ENCODE results near the gene CCDC7.
"Not testable (repeated sequence)": the region's sequence is repeated elsewhere in the genome, so short reads cannot be mapped to it uniquely, and the experiment has no call there.

CCDC7 gene

DNA sequence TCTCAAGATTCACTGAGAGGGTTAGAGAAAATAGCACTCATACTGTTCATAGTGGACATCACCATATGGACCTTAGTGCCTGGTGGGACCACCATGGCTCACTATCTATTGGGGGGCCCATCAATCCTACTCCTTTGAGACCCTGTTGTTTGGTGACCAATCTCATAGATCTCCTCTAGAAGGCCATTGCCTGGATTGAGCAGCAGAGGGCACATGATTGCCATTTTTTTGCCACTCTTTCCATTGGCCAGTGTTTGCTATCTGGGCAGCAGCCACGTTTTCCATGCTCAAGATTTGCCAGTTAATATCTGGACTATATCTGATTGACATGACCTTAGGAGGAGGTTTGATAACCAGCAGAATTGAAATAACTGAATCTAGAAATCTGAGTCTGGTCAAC lies 267.6 kb downstream of the CCDC7 start:
- DNase-seq (ENCODE audit: low spot score): no peak

DNA sequence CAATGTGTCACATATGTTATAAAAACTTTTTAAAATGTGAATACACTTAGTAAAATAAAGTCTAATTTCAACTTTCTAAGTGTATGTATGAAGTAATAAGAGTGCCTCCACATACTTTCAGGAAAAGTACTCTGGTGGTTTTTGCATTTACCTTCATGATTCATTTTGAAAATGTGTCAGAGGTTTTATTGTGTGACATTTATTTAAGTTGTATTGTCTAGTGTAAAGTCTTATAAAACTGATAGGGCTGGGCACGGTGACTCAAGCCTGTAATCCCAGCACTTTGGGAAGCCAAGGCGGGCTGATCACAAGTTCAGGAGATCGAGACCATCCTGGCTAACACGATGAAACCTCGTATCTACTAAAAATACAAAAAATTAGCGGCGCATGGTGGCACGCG lies 285.6 kb downstream of the CCDC7 start:
- DNase-seq (ENCODE audit: low spot score): no peak

DNA sequence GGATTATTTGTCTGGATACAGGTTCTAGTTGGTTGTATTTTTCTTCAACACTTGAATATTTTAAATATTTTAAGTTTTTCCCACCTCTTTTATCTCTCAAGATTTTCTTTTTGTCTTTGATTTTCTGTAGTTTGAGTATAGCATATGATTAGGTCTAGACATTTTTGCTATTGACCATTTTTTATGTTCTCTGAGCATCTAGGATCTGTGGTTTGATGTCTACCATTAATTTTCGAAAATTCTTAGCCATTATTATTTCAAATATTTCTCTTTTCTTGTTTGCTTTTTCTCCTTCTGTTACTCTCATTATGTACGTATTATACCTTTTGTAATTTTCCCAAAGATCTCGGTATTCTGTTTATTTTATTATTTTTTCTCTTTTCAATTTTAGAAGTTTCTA lies 293.0 kb downstream of the CCDC7 start:
- no peak for DNase-seq (ENCODE audit: low spot score)

DNA sequence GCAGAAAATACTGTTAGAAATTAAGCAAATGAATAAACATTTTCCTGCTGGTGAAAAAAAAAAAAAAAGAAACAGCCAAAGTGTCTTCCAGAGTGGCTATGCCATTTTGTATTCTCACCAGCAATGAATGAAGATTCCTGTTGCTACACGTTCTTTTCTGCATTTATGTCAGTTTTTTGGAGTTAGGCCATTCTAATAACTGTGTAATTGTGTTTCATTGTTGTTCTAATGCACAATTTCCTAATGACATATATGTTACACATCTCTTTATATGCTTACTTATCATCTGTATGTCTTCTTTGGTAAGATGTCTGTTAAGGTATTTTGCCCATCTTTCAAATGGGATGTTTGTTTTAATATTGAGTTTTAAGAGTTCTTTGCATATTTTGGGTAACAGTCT lies 298.4 kb downstream of the CCDC7 start:
- DNase-seq (ENCODE audit: low spot score): no peak

DNA sequence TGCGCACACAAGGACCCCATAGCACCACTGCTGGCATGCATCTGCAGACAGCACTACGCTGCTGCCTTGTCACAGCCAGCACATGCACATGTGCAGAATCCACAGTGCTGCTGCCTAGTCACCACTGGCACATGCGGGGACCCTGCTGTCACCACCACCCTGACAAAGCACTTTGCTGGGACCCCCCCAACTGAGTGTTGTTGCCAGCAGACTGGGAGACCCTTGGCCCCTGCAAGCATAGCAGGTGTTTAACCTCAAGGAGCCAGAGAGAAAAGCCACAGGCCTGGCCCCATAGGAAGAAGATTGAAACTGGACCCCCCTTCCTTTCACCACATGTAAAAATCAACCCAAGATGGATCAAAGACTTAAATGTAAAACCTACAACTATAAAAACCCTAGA lies 300.9 kb downstream of the CCDC7 start:
- DNase-seq (ENCODE audit: low spot score): no peak

DNA sequence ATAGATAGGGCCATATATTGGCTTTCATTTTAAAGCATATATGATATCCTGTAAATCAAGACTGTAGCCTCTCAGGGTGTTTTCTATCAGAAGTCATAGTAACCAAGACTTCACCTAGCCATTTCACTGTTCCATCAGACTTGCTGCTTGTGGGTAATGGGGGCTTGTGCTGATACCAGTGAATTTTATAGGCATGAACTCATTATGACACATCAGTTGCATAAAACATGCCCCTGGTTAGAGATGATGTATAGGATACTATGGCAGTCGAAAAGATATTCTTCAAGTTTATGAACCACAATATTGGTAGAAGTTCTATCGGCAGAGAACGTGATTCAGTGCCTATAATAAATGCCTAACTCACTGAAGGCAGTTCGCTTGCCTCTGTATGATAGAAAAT lies 305.6 kb downstream of the CCDC7 start:
- no peak for DNase-seq (ENCODE audit: low spot score)

DNA sequence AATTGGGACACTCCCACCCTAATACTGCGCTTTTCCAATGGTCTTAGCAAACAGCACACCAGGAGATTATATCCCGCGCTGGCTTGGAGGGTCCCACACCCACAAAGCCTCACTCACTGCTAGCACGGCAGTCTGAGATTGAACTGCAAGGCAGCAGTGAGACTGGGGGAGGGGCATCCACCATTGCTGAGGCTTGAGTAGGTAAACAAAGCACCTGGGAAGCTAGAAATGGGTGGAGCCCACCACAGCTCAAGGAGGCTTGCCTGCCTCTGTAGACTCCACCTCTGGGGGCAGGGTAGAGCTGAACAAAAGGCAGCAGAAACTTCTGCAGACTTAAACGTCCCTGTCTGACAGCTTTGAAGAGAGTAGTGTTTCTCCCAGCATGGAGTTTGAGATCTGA lies 309.0 kb downstream of the CCDC7 start:
- not testable (repeated sequence) for DNase-seq (ENCODE audit: low spot score)

DNA sequence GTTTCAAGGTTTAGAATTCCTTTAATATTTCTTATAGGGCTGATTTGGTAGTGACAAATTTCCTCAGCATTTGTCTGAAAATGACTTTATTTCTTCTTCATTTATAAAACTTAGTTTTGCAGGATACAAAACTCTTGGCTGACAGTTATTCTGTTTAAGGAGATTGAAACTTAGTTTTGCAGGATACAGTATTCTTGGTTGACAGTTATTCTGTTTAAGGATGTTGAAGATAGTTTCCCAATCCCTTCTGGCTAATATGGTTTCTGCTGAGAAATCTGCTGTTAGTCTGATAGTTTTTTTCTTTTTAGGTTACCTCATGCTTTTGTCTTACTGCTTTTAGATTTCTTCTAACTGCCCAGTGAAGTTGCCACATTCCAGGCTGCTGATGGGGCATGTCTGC lies 325.3 kb downstream of the CCDC7 start:
- no peak for DNase-seq (ENCODE audit: low spot score)

DNA sequence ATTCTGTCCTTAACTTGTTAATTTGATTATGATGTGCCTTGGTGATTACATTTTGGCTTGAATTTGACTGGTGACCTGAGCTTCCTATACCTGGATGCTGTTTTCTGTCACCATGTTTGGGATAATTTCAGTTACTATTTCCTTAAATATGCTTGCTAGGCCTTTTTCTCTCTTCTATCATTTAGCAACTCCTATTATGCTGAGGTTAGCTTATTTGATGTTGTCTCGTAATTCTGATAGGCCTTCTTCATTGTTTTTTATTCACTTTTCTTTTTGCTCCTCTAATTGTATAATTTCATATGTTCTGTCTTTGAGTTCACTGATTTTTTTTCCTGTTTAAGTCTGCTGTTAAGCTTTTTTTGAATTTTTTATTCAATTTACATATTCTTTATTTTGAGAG lies 327.2 kb downstream of the CCDC7 start:
- no peak for DNase-seq (ENCODE audit: low spot score)

DNA sequence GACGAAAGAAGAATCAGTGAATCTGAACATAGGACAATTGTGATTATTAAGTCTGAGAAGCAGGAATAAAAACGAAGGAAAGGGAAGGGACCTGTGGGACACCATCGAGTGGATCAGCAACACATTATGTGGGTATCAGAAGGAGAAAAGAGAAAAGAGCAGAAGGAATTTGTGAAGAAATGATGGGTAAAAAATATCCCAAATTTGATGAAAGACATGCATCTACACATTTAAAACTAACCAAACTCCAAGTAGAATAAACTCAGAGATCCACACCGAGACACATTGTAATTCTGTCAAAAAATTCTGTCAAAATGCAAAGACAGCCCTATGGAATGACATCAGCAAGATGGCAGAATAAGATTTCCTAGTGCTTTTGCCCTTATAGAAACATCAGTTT lies 341.0 kb downstream of the CCDC7 start:
- no peak for DNase-seq (ENCODE audit: low spot score)

DNA sequence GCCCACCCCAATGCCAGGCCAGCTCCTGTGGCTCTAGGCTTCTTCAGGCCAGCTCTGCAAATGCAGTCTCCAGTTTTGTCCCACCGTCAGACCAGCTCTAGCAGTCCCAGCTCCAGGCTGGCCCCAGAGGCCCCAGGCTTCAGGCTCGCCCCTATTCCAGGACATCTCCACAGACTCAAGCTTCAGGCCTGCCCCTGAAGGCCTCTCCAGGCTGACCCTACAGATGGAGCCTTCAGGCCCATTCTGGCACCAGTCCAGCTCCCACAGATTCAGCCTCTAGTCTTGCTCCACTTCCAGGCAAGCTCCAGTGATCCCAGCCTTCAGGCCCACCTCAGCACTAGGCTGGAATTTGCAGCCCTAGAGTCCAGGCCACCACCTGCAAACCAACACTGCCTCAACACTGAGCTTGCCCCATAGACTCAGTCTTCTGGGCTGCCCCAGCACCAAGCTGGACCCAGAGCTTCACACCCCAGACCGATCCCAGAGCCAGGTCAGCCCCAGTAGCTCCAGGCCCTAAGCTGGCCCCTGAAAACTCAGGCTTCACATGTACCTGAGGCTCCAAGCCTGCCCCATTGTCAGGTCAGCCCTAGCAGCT lies 341.8 kb downstream of the CCDC7 start:
- no peak for DNase-seq (ENCODE audit: low spot score)

DNA sequence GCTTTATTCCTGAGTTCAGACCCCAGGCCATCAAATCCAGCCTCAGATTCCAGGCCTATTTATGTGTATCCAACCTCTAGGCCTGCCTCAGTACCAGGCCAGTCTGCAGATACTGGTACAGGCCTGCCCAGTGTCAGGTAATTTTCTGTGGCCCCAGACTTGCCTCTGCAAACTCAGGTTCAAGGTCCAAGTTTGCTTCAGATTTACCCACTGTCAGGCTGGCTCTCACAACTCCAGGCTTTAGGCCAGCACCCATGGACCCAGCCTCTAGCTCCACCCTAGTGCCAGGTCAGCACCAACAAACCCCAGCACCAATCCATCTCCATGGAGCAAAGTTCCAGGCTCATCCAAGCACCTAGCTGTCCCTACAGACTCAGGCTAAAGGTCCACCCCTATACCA lies 342.4 kb downstream of the CCDC7 start:
- DNase-seq (ENCODE audit: low spot score): no peak

DNA sequence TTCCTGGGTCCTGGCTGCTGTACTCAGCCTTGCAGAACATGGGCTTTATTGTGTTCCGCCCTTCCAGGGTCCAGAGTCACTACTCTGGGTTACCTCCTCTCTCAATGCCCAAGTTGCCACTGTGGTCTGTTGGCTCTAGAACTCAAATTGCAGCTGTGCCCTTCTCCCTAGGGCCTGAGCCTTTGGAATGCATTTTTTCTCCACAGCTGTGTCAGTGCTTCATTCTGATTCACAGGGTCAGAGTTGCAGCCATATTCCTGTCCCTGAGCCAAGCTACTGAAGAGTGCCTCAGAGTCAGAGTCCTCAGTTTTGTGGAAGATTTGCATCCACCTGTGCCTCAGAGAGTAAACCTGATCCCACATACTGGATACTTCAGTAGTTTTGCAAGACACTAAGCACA lies 344.5 kb downstream of the CCDC7 start:
- DNase-seq (ENCODE audit: low spot score): no peak

DNA sequence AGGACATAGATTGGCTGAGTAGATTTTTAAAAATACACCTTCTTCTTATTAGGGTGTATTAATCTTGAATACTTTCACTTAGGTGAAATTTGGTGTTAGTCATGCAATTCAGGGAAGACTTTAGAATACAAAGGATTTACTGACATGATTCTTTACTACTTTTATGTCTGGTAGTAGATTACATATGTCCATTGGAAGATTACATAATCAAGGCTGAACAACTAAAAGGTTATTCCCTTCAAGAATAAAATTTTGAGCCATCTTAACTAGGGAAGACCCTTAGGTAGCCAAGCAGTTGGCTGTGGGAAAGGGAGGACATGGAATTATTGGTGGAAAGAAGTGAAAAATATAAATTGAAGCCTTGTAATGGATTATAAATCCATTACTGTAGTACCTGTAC lies 347.1 kb downstream of the CCDC7 start:
- DNase-seq (ENCODE audit: low spot score): no peak

DNA sequence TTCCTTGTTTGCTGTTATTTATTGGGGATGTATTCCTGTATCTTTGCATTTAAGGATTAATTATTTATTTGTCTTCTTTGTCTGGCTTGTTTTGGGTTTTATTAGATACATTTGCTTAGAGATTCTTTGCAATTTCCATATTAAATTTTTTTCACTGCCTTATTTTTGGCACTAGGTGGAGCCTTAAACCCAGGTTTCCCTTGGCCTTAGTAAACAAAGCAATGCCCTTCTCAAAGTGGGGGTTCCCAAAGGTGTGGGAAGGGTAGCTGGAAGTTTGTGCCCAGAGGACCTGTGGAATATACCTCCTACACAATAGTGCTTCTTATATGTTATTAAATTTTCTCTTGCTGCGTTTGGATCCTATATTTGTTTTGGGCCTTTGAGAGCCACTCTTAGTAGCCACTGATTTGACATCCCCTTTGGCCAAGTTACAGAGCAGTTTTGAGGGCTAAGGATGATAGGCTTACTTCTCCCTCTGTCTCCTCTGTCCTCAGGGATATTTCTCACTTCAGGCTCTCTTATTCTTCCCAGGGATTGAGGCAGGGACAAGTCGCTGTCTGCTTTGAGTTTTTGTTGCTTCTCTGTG lies 349.8 kb downstream of the CCDC7 start:
- DNase-seq (ENCODE audit: low spot score): no peak

DNA sequence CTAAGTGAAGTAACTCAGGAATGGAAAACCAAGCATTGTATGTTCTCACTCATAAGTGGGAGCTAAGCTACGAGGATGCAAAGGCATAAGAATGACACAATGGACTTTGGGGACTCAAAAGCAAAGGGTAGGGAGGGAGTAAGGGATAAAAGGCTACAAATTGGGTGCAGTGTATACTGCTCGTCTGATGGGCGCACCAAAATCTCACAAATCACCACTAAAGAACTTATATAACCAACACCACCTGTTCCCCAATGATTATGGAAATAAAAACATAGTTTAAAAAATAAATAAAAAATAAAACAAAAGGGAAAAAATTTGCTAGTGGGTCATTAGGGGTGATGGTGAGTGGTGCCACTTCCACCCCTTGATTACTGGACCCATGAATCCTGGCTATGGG lies 351.5 kb downstream of the CCDC7 start:
- not testable (repeated sequence) for DNase-seq (ENCODE audit: low spot score)

DNA sequence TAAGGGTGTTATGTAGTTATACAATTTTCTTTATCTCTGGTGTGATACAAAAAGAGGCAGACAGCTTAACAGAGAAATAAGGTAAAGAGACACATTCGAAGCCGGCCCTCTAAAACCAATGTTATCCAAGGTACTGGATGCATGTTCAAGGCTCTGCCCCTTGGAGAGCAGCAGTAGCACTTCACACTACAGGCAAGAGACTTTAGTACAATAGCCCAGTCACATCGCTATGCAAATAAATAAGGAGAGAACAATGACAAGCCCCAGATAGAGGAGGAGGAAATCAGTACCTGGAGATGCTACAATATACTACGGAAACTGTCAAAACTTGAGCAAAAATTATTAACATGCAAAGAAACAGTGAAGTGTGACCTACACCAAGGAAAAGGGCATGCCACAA lies 401.0 kb downstream of the CCDC7 start:
- DNase-seq (ENCODE audit: low spot score): no peak

DNA sequence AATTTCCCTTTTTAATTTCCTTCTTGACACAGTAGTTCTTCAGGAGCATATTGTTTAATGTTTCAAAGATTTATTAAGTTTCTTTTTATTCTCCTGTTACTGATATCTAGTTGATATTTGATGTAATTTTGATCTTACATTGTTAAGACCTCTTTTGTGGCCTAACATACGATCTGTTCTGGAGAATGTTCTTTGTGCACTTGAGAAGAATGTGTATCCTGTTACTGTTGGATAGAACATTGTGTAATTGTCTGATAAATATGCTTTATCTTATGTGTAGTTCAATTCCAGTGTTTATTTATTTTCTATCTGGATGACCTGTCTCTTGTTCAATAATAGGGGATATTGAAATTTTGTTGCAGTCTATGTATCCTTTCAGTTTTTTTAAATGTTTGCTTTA lies 405.4 kb downstream of the CCDC7 start:
- no peak for DNase-seq (ENCODE audit: low spot score)

DNA sequence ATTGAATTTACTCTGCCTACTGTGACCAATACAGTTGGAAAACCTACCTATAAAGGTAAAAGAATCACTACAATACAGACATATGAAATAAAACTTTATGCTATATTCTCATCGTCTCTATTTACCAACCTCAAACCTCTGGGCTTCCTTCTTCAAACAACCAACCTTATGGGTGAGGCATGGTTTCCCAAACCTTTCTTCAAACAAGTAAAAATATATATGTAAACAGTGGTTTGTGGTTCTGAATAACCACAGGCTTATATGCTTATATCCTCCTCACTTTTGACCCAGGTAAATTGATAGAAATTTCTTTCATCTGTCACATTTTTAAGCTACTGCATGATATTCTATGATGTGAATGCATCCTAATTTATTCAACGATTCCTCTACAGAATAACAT lies 408.5 kb downstream of the CCDC7 start:
- DNase-seq (ENCODE audit: low spot score): no peak

DNA sequence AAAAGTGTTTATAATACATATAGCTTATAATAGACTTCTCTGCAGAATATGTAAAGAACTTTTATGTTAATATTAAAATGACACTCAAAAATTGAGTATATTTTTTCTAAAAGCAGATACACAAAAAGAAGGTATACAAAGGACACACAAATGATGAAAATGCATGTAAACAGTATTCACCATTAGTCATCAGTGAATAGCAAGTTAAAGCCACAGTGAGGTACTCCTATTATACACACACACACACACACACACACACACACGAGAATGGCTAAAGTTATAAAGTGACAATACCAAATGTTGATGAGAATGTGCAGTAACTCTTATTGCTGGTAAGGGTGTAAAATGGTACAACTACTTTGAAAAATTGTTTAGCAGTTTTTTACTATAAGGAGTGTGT lies 419.2 kb downstream of the CCDC7 start:
- no peak for DNase-seq (ENCODE audit: low spot score)

DNA sequence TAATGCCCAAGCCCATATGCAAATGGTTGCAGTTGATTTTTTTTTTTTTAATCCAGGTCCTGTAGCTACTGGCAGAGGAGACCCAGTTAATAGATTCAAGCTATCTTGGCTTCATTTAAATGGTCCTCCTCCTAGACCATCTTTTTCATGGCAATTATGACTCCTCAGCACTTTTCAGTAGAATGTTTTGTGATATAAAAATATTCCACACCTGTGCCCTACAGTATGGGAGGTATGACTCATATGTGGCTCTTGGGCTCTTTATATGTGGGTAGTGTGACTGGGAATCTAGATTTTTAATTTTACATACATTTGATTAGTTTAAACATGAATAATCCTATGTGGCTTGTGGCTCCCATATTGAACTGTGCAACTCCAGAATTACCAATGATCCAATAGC lies 432.0 kb downstream of the CCDC7 start:
- no peak for DNase-seq (ENCODE audit: low spot score)

DNA sequence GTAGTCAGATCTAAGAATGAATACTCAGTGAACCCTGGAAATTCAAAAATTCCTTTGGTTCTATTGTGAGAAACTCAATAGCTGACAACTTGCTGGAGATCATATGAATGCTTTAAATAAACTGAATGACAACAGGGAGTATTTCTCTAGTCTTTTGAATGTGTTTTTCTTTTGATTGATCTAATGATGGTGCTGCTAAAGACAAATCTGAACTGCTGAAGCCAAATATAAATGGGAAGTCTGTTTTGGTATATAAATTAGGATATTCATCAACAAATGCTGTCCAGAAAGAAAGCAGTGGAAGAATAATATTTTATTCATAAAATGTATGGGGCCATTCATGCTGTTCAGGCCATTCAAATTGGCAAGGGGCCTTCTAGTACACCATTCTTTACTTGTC lies 432.7 kb downstream of the CCDC7 start:
- DNase-seq (ENCODE audit: low spot score): no peak

DNA sequence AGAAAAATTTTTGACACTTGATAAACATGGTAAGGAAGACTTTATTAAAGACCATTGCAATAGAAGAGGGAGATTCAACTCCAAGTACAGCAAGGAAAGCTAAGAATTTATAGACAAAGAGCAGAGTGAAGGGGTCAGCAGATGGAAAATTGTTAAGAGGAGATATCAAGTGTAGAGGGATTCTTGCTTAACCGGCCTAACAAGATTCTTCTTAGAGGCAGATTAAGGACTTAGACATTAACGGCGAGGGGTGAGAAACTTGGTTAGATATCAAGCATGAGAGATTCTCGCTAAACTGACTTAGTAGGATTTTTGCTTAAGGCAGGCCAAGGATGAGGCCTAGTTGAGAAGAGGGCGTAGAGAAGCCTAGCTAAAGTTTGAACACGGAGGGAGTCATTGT lies 436.1 kb downstream of the CCDC7 start:
- DNase-seq (ENCODE audit: low spot score): no peak

DNA sequence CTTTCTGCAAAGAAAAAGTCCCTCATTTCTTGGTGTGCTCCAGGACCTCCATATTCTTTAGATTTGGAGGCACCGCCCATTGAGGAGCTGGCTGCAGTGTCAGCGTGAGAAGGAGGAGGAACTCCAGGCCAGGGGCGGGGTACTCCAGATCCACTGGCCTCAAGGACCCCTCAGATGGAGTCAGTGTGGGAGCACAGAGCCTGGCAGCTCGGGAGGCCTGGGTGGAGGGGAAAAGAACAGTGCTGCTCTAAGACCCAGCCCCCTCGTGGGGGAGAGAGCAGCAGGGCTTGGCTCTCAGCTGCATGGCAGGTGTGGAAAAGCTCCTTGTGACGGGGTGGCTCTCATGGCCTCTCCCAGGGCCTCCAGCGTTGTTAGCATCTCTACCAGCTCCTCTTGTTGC lies 441.5 kb downstream of the CCDC7 start:
- no peak for DNase-seq (ENCODE audit: low spot score)
